A673 (cell line): ENCODE measurements around the gene GYPB. TPM values are rescaled to one million over a fixed set of nuclear protein-coding genes. Genes with fewer than 3 reads are reported as not detected.
A peak's percentile ranks its signal among the peaks of the same experiment; 100 is the strongest.
"Not testable (repeated sequence)": the region's sequence is repeated elsewhere in the genome, so short reads cannot be mapped to it uniquely, and the experiment has no call there.

Experiments used
- BruUV-seq: library from RNA; stranded (reverse); fragments of 400-500 nt; replicated peaks from 2 replicates; lab custom pipeline; 2021; lab: Mats Ljungman, UMichigan
- CTCF ChIA-PET: fragments of 300-600 bp; sonication (Branson Sonifier 250); formaldehyde crosslinking; loops from one replicate; lab custom pipeline; 2022; ENCODE audit warnings: antibody characterized with exemption; lab: Charles Lee
- POLR2A ChIA-PET: fragments of 300-600 bp; sonication (Branson Sonifier 250); formaldehyde crosslinking; loops from one replicate; lab custom pipeline; 2022; ENCODE audit warnings: antibody characterized with exemption; ENCODE audit not compliant: low non-redundant PET; lab: Charles Lee
- DNase-seq: peaks from one replicate; pipeline ENCODE4 v3.0.0-alpha.2; 2015; ENCODE audit warnings: low spot score
- H3K27ac ChIP-seq: fragments of 200-600 bp; sonication (generic); 2 replicates; pipeline ENCODE4 v1.5.1; 2016; ENCODE audit warnings: mixed run types, low read depth, mild to moderate bottlenecking, mixed read lengths, antibody characterized with exemption, low read length; ENCODE audit not compliant: poor library complexity, severe bottlenecking
- H3K27me3 ChIP-seq: fragments of 200-600 bp; sonication (generic); replicated peaks from 2 replicates; pipeline ENCODE4 v1.6.1; 2017; ENCODE audit warnings: mixed run types, low read depth, mild to moderate bottlenecking, mixed read lengths, antibody characterized with exemption, low read length; ENCODE audit not compliant: insufficient read depth, poor library complexity
- H3K36me3 ChIP-seq: fragments of 200-600 bp; sonication (generic); 2 replicates; pipeline ENCODE4 v1.6.1; 2016; ENCODE audit warnings: mixed run types, mild to moderate bottlenecking, mixed read lengths, antibody characterized with exemption, low read length; ENCODE audit not compliant: insufficient read depth, poor library complexity, severe bottlenecking
- H3K4me1 ChIP-seq: fragments of 200-600 bp; sonication (generic); 2 replicates; pipeline ENCODE4 v1.6.1; 2017; ENCODE audit warnings: mixed run types, mild to moderate bottlenecking, mixed read lengths, antibody characterized with exemption, low read length; ENCODE audit not compliant: insufficient read depth, poor library complexity, severe bottlenecking
- H3K4me3 ChIP-seq: fragments of 200-600 bp; sonication (generic); 2 replicates; pipeline ENCODE4 v1.5.1; 2016; ENCODE audit warnings: low read depth, mixed run types, mild to moderate bottlenecking, mixed read lengths, low read length; ENCODE audit not compliant: poor library complexity, severe bottlenecking
- H3K9me3 ChIP-seq: fragments of 200-600 bp; sonication (generic); 2 replicates; pipeline ENCODE4 v1.6.1; 2016; ENCODE audit warnings: mixed run types, low read depth, mild to moderate bottlenecking, mixed read lengths, antibody characterized with exemption, low read length; ENCODE audit not compliant: poor library complexity, severe bottlenecking
- CTCF ChIP-seq: fragments of 300-800, 200-600 bp; sonication (generic); conservative IDR thresholded peaks from 2 replicates; pipeline ENCODE4 v1.5.1; 2017; ENCODE audit warnings: low read depth, mild to moderate bottlenecking, antibody characterized with exemption, low read length, moderate library complexity, mixed read lengths
- intact Hi-C: fragments of 100-400 bp; cut with micrococcal nuclease; formaldehyde crosslinking; loops from one replicate; pipeline ENCODE4 v1.10.0; 2022; ENCODE audit not compliant: unreplicated experiment
- total RNA-seq: library from RNA; stranded (reverse); gene quantifications from 2 replicates; pipeline ENCODE4 v1.2.3, GENCODE V29; 2021

GYPB gene
- total RNA-seq, 1 experiment from 2014 or later, result not detected

GRCh38 chr4:144024399-144025053 is 5.3 kb upstream of the GYPB start:
- intact Hi-C loops, H3K27ac ChIP-seq, H3K4me1 ChIP-seq, H3K4me3 ChIP-seq, H3K27me3 ChIP-seq, POLR2A ChIA-PET, CTCF ChIA-PET, DNase-seq, BruUV-seq, H3K9me3 ChIP-seq, H3K36me3 ChIP-seq: not testable (repeated sequence)

- POLR2A ChIA-PET, intact Hi-C loops, DNase-seq, H3K9me3 ChIP-seq, H3K4me1 ChIP-seq, CTCF ChIA-PET, H3K36me3 ChIP-seq, H3K4me3 ChIP-seq, BruUV-seq, H3K27ac ChIP-seq, H3K27me3 ChIP-seq: not testable (repeated sequence)
Observed at GRCh38 chr4:144022772-144023400, 3.7 kb upstream of the GYPB start.

GRCh38 chr4:144021336-144021990 is 2.3 kb upstream of the GYPB start:
- BruUV-seq, POLR2A ChIA-PET, H3K27ac ChIP-seq, CTCF ChIA-PET, H3K36me3 ChIP-seq, H3K4me3 ChIP-seq, H3K9me3 ChIP-seq, H3K4me1 ChIP-seq, H3K27me3 ChIP-seq: not testable (repeated sequence)
- DNase-seq, result peak; percentile 22
- TF ChIP-seq CTCF, result peak; percentile 58
- intact Hi-C loops, result loop anchor here (2.0 kb wide), 1 partner anchor 247 kb away; no protein-coding TSS in a partner anchor

GRCh38 chr4:144018223-144019000 is 768 bp downstream of the GYPB start:
- BruUV-seq, H3K9me3 ChIP-seq, intact Hi-C loops, H3K4me3 ChIP-seq, H3K27ac ChIP-seq, H3K4me1 ChIP-seq, DNase-seq, H3K27me3 ChIP-seq, H3K36me3 ChIP-seq, POLR2A ChIA-PET: not testable (repeated sequence)
- CTCF ChIA-PET, result interaction anchor here (0.7 kb wide), 1 partner anchor 103 kb away, joined by 5 read pairs; no protein-coding TSS in a partner anchor

GRCh38 chr4:144017271-144017670 is 1.9 kb downstream of the GYPB start:
- H3K4me1 ChIP-seq, intact Hi-C loops, H3K27ac ChIP-seq, H3K27me3 ChIP-seq, BruUV-seq, H3K36me3 ChIP-seq, DNase-seq, H3K9me3 ChIP-seq, POLR2A ChIA-PET, H3K4me3 ChIP-seq: not testable (repeated sequence)
- CTCF ChIA-PET, result interaction anchor here (0.7 kb wide), 1 partner anchor 101 kb away, joined by 5 read pairs; no protein-coding TSS in a partner anchor

GRCh38 chr4:144016057-144016605 is 3.0 kb downstream of the GYPB start:
- DNase-seq, H3K27ac ChIP-seq, H3K36me3 ChIP-seq, CTCF ChIA-PET, intact Hi-C loops, H3K27me3 ChIP-seq, POLR2A ChIA-PET, H3K9me3 ChIP-seq, BruUV-seq, H3K4me1 ChIP-seq, H3K4me3 ChIP-seq: not testable (repeated sequence)
